ENCODE data around the gene TMEM151B.

GRCh38 chr6:44266347-44266746 lies 3.9 kb upstream of the TMEM151B start:
- TF ChIP-seq CTCF (conservative IDR thresholded peaks at IDR 0.05; ENCODE audit: low read depth, low read length) (no peak), EZH2 (IDR thresholded peaks at IDR 0.05; ENCODE audit: low read length, unreplicated experiment) (no peak), EZH2phosphoT487 (IDR thresholded peaks at IDR 0.05; ENCODE audit: borderline replicate concordance, low read length) (no peak)

Data from PC-3 (cell line).